Mucosa of rectum (tissue), 2 donors: ENCODE measurements around the gene PARVG.

Source experiments
- H3K27ac ChIP-seq, 2 donors: one replicate each; pipeline ENCODE4 v1.7.0; 2013; ENCODE audit warnings: inconsistent platforms in 2 of 2, low read depth in 2 of 2, low read length in 2 of 2
- H3K27me3 ChIP-seq, 2 donors: one replicate each; pipeline ENCODE4 v1.7.0; 2013; ENCODE audit warnings: low read length in 2 of 2; ENCODE audit not compliant: control insufficient read depth in 2 of 2, insufficient read depth in 2 of 2
- H3K36me3 ChIP-seq, 2 donors: one replicate each; pipeline ENCODE4 v1.7.0; 2013; ENCODE audit warnings: low read length in 2 of 2; ENCODE audit not compliant: control insufficient read depth in 2 of 2, insufficient read depth in 2 of 2
- H3K4me1 ChIP-seq, 2 donors: one replicate each; pipeline ENCODE4 v1.7.0; 2013; ENCODE audit warnings: low read length in 2 of 2, mild to moderate bottlenecking in 1 of 2; ENCODE audit not compliant: control insufficient read depth in 2 of 2, insufficient read depth in 2 of 2
- H3K4me3 ChIP-seq, 2 donors: one replicate each; pipeline ENCODE4 v1.7.0; 2013; ENCODE audit warnings: low read length in 2 of 2
- H3K9ac ChIP-seq, 2 donors: one replicate each; pipeline ENCODE4 v1.7.0; 2013; ENCODE audit warnings: low read length in 2 of 2, low read depth in 1 of 2, mild to moderate bottlenecking in 1 of 2
- H3K9me3 ChIP-seq, 2 donors: one replicate each; pipeline ENCODE4 v1.7.0; 2013; ENCODE audit warnings: low read length in 2 of 2; ENCODE audit not compliant: control insufficient read depth in 2 of 2
- donor health status: healthy.
- donor health status: Normal muscosa, but diverticular disease.

PARVG gene

GRCh38 chr22:44186737-44187136, 6.0 kb downstream of the PARVG start:
- Histone ChIP-seq H3K4me3 (no peak overlapping the region), H3K27ac (no peak overlapping the region), H3K4me1 (no peaks in the 10 kb centered on the region), H3K27me3 (no peaks in the 10 kb centered on the region), H3K9ac (no peak overlapping the region), H3K36me3 (no peaks in the 10 kb centered on the region), H3K9me3 (no peaks in the 10 kb centered on the region)

GRCh38 chr22:44187652-44188230, 7.0 kb downstream of the PARVG start:
- no peaks in the 10 kb centered on the region for H3K9me3 ChIP-seq
- no peak overlapping the region for H3K9ac ChIP-seq
- H3K27ac ChIP-seq, result no peak overlapping the region
- H3K4me1 ChIP-seq, result no peaks in the 10 kb centered on the region
- no peaks in the 10 kb centered on the region for H3K36me3 ChIP-seq
- H3K4me3 ChIP-seq, result no peak overlapping the region
- no peaks in the 10 kb centered on the region for H3K27me3 ChIP-seq

- H3K36me3 ChIP-seq, result no peaks in the 10 kb centered on the region
- no peaks in the 10 kb centered on the region for H3K4me1 ChIP-seq
- H3K4me3 ChIP-seq, result no peak overlapping the region
- H3K9ac ChIP-seq, result no peak overlapping the region
- H3K9me3 ChIP-seq, result no peaks in the 10 kb centered on the region
- H3K27ac ChIP-seq, result no peak overlapping the region
- no peaks in the 10 kb centered on the region for H3K27me3 ChIP-seq
Measured at GRCh38 chr22:44188316-44188715, 7.6 kb downstream of the PARVG start.

- H3K4me1 ChIP-seq, result peaks cover 0 to 2% of the 10 kb centered on the region in 2 donors
- H3K9ac ChIP-seq, result no peak overlapping the region
- no peaks in the 10 kb centered on the region for H3K27me3 ChIP-seq
- H3K4me3 ChIP-seq, result no peak overlapping the region
- H3K9me3 ChIP-seq, result no peaks in the 10 kb centered on the region
- H3K27ac ChIP-seq, result no peak overlapping the region
- H3K36me3 ChIP-seq, result no peaks in the 10 kb centered on the region
Measured at GRCh38 chr22:44188986-44189630, 8.4 kb downstream of the PARVG start.

GRCh38 chr22:44190381-44190976, 9.8 kb downstream of the PARVG start:
- Histone ChIP-seq H3K4me1 (peaks cover 0 to 2% of the 10 kb centered on the region in 2 donors), H3K27me3 (no peaks in the 10 kb centered on the region), H3K36me3 (no peaks in the 10 kb centered on the region), H3K27ac (no peak overlapping the region), H3K9me3 (no peaks in the 10 kb centered on the region), H3K9ac (no peak overlapping the region), H3K4me3 (no peak overlapping the region)

DNA sequence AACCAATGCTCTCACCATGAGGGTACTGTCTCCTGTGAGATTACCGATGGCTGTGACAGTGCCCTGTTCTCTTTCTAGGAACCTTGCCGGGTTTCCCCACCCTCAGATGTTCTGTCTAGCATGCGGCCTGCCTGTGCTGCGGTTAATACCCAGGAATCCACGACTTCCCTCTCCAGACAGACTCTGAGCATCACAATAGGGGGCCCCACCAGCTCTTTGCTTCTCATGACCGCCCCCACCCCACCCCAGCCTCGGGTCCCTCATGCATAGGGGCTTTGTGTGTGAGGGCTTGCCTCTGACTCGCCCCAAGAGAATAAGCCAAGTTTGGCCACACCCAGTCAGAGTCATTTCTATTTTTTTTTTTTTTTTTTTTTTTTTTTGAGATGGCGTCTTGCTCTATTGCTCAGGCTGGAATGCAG, 10.3 kb downstream of the PARVG start:
- H3K9me3 ChIP-seq, result no peaks in the 10 kb centered on the region
- H3K4me1 ChIP-seq, result peaks cover 0 to 2% of the 10 kb centered on the region in 2 donors
- H3K27ac ChIP-seq, result no peak overlapping the region
- no peak overlapping the region for H3K9ac ChIP-seq
- no peaks in the 10 kb centered on the region for H3K27me3 ChIP-seq
- H3K36me3 ChIP-seq, result no peaks in the 10 kb centered on the region
- no peak overlapping the region for H3K4me3 ChIP-seq

DNA sequence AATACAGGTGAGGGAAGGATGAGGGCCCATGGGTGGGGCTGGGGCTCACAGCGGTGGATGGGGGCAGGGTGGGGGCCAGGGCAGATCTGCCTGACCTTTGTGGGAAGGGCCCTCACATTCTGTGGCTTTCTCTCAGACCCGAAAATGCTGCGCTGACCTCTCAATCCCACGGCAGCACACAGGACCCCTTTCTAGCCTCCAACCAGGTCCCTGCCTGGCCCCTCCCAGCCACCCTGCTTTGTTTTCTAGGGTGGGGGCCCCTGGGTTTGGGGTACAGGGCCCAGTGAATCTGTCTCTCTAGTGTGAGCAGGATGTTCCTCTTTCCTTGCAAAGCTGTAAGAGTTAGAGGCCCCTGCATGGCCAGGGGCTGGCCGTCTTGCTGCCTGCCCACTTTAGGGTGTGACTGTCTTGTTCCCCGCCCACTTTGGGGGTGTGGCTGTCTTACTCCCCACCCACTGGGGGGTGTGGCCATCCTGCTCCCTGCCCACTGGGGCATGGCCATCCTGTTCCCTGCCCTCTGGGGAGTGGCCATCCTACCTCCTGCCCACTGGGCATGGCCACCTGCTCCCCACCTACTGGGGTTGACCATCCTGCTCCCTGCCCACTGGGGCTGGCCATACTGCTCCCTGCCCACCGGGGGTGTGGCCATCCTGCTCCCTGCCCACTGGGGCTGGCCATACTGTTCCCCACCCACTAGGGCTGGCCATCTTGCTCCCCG, 11.5 kb downstream of the PARVG start:
- H3K36me3 ChIP-seq, result no peaks in the 10 kb centered on the region
- peaks cover 0 to 2% of the 10 kb centered on the region in 2 donors for H3K4me1 ChIP-seq
- no peaks in the 10 kb centered on the region for H3K9me3 ChIP-seq
- no peaks in the 10 kb centered on the region for H3K27me3 ChIP-seq
- no peak overlapping the region for H3K27ac ChIP-seq
- H3K9ac ChIP-seq, result no peak overlapping the region
- no peak overlapping the region for H3K4me3 ChIP-seq

DNA sequence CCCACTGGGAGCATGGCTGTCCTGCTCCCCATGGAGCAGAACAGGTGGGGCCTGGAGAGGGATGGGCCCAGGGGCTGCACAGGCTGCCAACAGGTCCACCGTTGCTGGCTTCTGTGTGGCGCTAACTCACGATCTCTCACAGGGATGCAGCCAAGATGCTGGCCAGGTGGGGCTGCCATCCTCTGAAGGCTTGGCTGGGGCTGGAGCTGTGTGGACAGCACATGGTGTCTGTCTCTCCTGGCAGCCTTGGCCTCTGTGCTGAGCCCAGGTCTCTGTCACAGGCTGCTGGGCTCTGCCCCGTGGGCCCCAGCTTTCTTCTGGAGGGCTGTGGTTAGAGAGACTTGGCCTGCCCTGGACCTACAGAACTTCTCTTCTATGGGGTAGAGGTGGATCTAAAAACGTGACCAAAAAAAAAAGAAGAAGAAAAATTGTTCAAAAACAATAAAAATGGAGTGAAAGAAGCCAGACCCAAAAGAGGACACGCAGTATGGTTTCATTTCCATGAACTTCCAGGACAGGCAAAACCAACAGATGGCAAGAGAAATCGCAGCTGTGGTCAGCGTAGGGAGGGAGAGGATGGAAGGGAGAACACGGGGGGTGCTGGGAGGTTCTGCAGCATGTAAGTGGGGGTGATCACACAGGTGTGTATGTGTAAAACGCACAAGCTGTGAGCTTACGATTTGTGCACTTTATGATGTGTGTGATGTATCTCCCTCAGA, 12.2 kb downstream of the PARVG start:
- Histone ChIP-seq H3K4me1 (peaks cover 0 to 2% of the 10 kb centered on the region in 2 donors), H3K4me3 (no peak overlapping the region), H3K27ac (no peak overlapping the region), H3K9me3 (no peaks in the 10 kb centered on the region), H3K27me3 (no peaks in the 10 kb centered on the region), H3K36me3 (no peaks in the 10 kb centered on the region), H3K9ac (no peak overlapping the region)

DNA sequence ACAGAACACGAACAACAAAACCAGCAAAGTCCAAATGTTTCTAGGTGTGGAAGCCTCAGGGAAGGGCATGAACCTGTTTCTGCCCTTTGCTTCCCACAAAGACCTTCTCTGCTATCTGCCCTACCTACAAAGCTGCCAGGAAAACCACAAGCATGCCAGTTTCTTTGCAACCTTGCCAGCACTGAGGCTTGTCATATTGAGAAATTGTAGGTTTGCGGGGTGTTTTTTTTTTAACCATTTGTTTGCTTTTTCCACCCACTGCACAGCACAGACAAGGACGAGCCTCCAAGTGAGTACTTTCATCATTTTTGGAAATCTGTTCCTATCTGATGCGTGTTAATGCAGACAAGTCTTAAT, 12.8 kb downstream of the PARVG start:
- Histone ChIP-seq H3K9me3 (no peaks in the 10 kb centered on the region), H3K27me3 (no peaks in the 10 kb centered on the region), H3K27ac (no peak overlapping the region), H3K4me1 (peaks cover 0 to 2% of the 10 kb centered on the region in 2 donors), H3K36me3 (no peaks in the 10 kb centered on the region), H3K4me3 (no peak overlapping the region), H3K9ac (no peak overlapping the region)

DNA sequence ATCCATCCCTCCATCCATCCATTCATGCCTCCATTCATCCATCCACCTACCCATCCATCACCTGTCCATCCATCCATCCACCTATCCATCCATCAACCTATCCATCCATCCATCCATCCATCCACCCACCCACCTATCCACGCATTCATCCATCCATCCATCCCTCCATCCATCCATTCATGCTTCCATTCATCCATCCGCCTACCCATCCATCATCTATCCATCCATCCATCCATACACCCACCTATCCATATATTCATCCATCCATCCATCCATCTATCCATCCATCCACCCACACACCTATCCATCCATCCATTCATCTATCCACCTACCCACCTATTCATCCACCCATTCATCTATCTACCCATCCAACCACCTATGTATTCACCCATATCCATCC, 13.8 kb downstream of the PARVG start:
- H3K9me3 ChIP-seq, result no peaks in the 10 kb centered on the region
- no peak overlapping the region for H3K4me3 ChIP-seq
- H3K4me1 ChIP-seq, result peaks cover 0 to 2% of the 10 kb centered on the region in 2 donors
- H3K9ac ChIP-seq, result no peak overlapping the region
- no peaks in the 10 kb centered on the region for H3K27me3 ChIP-seq
- H3K27ac ChIP-seq, result no peak overlapping the region
- no peaks in the 10 kb centered on the region for H3K36me3 ChIP-seq
